ENCODE data around the gene TMEM63A. TPM values are rescaled to one million over a fixed set of nuclear protein-coding genes. Genes with fewer than 3 reads are reported as not detected.

The TMEM63A gene
- total RNA-seq, 1 donor from 2014 or later = 5.1 TPM

DNA sequence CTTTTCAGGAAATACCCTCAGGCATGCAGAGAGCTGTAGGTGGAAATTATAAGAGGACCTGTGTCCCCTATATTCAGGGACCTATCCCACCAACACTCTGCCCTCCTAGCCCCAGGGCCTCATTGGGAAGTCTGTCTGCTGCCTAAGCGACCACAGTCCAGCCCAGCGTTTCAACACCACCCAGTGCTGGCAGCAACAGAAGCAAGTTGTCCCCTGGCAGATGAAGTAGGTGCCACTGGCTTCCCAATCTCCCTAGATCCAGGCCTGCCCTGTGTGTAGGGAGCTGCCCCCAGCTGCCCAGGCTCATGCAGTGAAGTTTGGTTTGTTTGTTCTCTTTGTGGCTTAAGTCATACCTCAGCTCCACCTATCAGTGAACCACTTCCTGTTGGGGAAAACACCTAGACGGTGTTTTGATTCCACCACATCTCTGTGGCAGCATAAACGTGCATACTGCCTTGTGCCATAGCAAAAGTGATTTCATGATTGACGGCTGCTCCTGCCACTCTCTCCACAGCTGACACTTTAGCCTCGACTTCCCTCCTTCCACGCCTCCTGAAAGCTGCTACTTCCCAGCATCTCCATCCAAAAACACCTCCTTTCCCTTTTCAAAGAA lies 14.9 kb upstream of the TMEM63A start:
- Histone ChIP-seq H3K27ac (no peak overlapping the region), H3K36me3 (no peaks in the 10 kb centered on the region)

GRCh38 chr1:225896494-225896893 lies 14.3 kb upstream of the TMEM63A start:
- Mint-ChIP-seq H3K36me3 (no peaks in the 10 kb centered on the region), H3K9me3 (no peaks in the 10 kb centered on the region), H3K4me3 (no peak overlapping the region), H3K4me1 (peaks cover 16% of the 10 kb centered on the region), H3K27ac (no peak overlapping the region), H3K27me3 (ENCODE audit: insufficient read depth, low read depth) (no peaks in the 10 kb centered on the region)
- no peaks in the 10 kb centered on the region for H3K79me2 ChIP-seq (ENCODE audit: low read depth)
- no peak overlapping the region for H3K4me3 ChIP-seq
- peaks cover 6% of the 10 kb centered on the region for H3F3A ChIP-seq (ENCODE audit: low read depth)
- no peaks in the 10 kb centered on the region for H3K9me3 ChIP-seq (ENCODE audit: low read depth)
- H3K36me3 ChIP-seq = no peaks in the 10 kb centered on the region
- TF ChIP-seq EZH2phosphoT487 (IDR thresholded peaks at IDR 0.05) (no peak), CTCF (IDR thresholded peaks at IDR 0.05) (no peak), EZH2 (IDR thresholded peaks at IDR 0.05) (no peak)
- no peaks in the 10 kb centered on the region for H4K20me1 ChIP-seq (ENCODE audit: low read depth)
- no peak overlapping the region for H3K4me2 ChIP-seq
- H2AFZ ChIP-seq (replicated peaks) = no peak overlapping the region
- no peak overlapping the region for H3K9ac ChIP-seq
- peaks cover 16% of the 10 kb centered on the region for H3K4me1 ChIP-seq
- no peak overlapping the region for H3K27ac ChIP-seq
- H3K27me3 ChIP-seq = no peaks in the 10 kb centered on the region
- DNase-seq (ENCODE audit: low spot score) = no peak

More for the DNA sequence above, 14.9 kb upstream of the TMEM63A start:
- Histone ChIP-seq H4K20me1 (ENCODE audit: low read depth) (no peaks in the 10 kb centered on the region), H3K4me2 (no peak overlapping the region), H3K27me3 (no peaks in the 10 kb centered on the region), H3K4me3 (no peak overlapping the region), H3K9ac (no peak overlapping the region), H3K9me3 (ENCODE audit: low read depth) (no peaks in the 10 kb centered on the region), H3F3A (ENCODE audit: low read depth) (peaks cover 6% of the 10 kb centered on the region), H3K79me2 (ENCODE audit: low read depth) (no peaks in the 10 kb centered on the region), H2AFZ (replicated peaks) (no peak overlapping the region), H3K4me1 (peaks cover 16% of the 10 kb centered on the region)
- H3K9me3 Mint-ChIP-seq = no peaks in the 10 kb centered on the region
- no peak for TF ChIP-seq CTCF (IDR thresholded peaks at IDR 0.05)
- no peak for TF ChIP-seq EZH2phosphoT487 (IDR thresholded peaks at IDR 0.05)
- TF ChIP-seq EZH2 (IDR thresholded peaks at IDR 0.05) = no peak
- H3K27ac Mint-ChIP-seq = no peak overlapping the region
- H3K4me3 Mint-ChIP-seq = no peak overlapping the region
- peaks cover 16% of the 10 kb centered on the region for H3K4me1 Mint-ChIP-seq
- no peak for DNase-seq (ENCODE audit: low spot score)
- H3K27me3 Mint-ChIP-seq (ENCODE audit: insufficient read depth, low read depth) = no peaks in the 10 kb centered on the region
- H3K36me3 Mint-ChIP-seq = no peaks in the 10 kb centered on the region

- no peaks in the 10 kb centered on the region for H3K79me2 ChIP-seq (ENCODE audit: low read depth)
- no peaks in the 10 kb centered on the region for H3K36me3 ChIP-seq
- H3K36me3 Mint-ChIP-seq = no peaks in the 10 kb centered on the region
- H3F3A ChIP-seq (ENCODE audit: low read depth) = peaks cover 3% of the 10 kb centered on the region
- no peak overlapping the region for H3K27ac Mint-ChIP-seq
- H3K27me3 ChIP-seq = peaks cover 28% of the 10 kb centered on the region
- no peaks in the 10 kb centered on the region for H3K9me3 Mint-ChIP-seq
- H3K27me3 Mint-ChIP-seq (ENCODE audit: insufficient read depth, low read depth) = peaks cover 8% of the 10 kb centered on the region
- no peak overlapping the region for H2AFZ ChIP-seq (replicated peaks)
- no peak overlapping the region for H3K4me3 ChIP-seq
- no peak overlapping the region for H3K4me2 ChIP-seq
- TF ChIP-seq EZH2 (IDR thresholded peaks at IDR 0.05) (no peak), CTCF (IDR thresholded peaks at IDR 0.05) (no peak), EZH2phosphoT487 (IDR thresholded peaks at IDR 0.05) (no peak)
- DNase-seq (ENCODE audit: low spot score) = no peak
- no peaks in the 10 kb centered on the region for H4K20me1 ChIP-seq (ENCODE audit: low read depth)
- H3K9me3 ChIP-seq (ENCODE audit: low read depth) = no peaks in the 10 kb centered on the region
- H3K4me3 Mint-ChIP-seq = no peak overlapping the region
- H3K4me1 Mint-ChIP-seq = peaks cover 10% of the 10 kb centered on the region
- H3K27ac ChIP-seq = no peak overlapping the region
- no peaks in the 10 kb centered on the region for H3K4me1 ChIP-seq
- no peak overlapping the region for H3K9ac ChIP-seq
These were observed 10.1 kb upstream of the TMEM63A start for GRCh38 chr1:225892307-225892706.
